IMR-90 (cell line): ENCODE measurements around the gene NFE2L2.

Experiments
- CEBPB ChIP-seq: IDR thresholded peaks from 2 replicates; pipeline ENCODE4 v1.6.1; 2012; ENCODE audit warnings: low read depth, low read length, improper control_type of control experiment
- FOS ChIP-seq: fragments of 150-350 bp; IDR thresholded peaks from 2 replicates; pipeline ENCODE4 v1.6.1; 2016; ENCODE audit warnings: low read depth, low read length
- MAZ ChIP-seq: IDR thresholded peaks from 2 replicates; pipeline ENCODE4 v1.6.1; 2012; ENCODE audit warnings: low read depth, mild to moderate bottlenecking, low read length, improper control_type of control experiment, moderate library complexity, borderline replicate concordance
- POLR2A ChIP-seq: IDR thresholded peaks from 2 replicates; pipeline ENCODE4 v1.6.1; 2012; ENCODE audit warnings: mild to moderate bottlenecking, low read depth, low read length
- SMC3 ChIP-seq: fragments of 150-350 bp; IDR thresholded peaks from 2 replicates; pipeline ENCODE4 v1.6.1; 2016; ENCODE audit warnings: low read depth, mild to moderate bottlenecking, antibody characterized with exemption, low read length, moderate library complexity
- TF ChIP-seq, protein P1 (sequence below): conservative IDR thresholded peaks from 2 replicates; pipeline ENCODE4 v1.5.1; 2012; ENCODE audit warnings: mild to moderate bottlenecking, low read depth, low read length, improper control_type of control experiment

DNA sequence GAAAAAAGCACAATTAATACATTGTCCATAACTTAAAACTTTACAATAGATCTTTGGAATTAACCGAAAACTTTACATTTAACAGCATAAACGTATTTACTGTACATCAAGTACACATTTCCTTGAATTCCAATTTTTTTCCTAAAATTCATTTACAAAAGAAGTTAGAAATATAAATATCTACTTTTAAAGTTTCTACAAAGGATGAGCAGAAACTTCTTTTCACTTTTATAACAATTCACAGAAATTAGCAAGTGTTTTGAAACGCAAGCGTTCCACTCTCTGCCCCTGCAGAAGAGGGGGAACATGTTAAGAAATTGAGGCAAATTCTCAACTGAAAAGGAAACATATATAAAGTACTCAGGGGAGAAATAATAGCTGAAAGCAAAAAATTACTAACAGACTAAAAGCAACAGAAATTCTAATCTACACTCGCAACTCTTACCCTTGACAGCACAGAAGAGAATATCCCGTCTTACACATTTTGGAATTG, 1.5 kb downstream of the NFE2L2 start:
- TF ChIP-seq, protein P1, sequence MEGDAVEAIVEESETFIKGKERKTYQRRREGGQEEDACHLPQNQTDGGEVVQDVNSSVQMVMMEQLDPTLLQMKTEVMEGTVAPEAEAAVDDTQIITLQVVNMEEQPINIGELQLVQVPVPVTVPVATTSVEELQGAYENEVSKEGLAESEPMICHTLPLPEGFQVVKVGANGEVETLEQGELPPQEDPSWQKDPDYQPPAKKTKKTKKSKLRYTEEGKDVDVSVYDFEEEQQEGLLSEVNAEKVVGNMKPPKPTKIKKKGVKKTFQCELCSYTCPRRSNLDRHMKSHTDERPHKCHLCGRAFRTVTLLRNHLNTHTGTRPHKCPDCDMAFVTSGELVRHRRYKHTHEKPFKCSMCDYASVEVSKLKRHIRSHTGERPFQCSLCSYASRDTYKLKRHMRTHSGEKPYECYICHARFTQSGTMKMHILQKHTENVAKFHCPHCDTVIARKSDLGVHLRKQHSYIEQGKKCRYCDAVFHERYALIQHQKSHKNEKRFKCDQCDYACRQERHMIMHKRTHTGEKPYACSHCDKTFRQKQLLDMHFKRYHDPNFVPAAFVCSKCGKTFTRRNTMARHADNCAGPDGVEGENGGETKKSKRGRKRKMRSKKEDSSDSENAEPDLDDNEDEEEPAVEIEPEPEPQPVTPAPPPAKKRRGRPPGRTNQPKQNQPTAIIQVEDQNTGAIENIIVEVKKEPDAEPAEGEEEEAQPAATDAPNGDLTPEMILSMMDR: no peak
- TF ChIP-seq SMC3: no peak
- no peak for TF ChIP-seq POLR2A
- TF ChIP-seq CEBPB: no peak
- TF ChIP-seq FOS: no peak
- TF ChIP-seq MAZ: no peak
